CD4-positive, alpha-beta T cell treated with Interleukin-6 for 4 hours (primary cell): Measurements from ENCODE around the gene SAMD14.

Source experiments
- DNase-seq: peaks from one replicate; pipeline ENCODE4 v3.0.0-alpha.2; 2020; ENCODE audit warnings: mixed read lengths

Gene SAMD14

DNA sequence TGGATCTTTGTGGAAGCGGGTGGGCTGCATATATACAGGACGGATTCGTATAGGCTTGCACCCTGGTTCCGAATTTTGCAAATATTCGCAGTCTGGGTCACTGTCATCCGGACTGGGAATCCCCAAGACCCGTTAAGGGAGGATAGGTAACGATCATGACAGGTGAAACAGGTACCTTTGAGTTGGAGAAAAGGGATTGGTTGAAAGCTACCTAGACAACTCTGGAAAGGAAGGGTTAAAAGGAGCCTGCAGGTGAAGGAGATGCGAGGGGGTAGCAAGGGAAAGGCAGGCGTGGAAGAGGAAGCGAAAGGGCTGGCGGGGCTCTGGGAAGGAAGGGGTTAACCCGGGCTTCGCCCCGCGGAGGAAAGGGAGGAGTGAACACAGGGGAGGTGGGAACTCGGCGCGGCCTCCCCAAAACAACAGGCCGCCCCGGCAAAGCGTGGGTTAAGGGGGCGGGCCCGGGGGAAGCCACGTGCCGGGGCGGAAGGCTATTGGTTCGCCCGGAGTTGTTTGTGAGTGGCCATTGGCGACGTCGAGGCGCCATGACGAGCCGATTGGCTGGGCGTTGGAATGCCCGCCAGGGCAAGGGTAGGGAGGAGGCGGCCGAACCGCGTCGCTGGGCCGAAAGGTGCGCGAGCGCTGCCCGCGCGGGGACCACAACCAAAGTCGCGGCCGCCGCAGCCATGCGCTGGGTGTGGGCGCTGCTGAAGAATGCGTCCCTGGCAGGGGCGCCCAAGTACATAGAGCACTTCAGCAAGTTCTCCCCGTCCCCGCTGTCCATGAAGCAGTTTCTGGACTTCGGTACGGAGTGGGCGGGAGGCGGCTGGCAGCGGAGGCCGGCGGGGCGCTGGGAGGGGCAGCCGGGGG is 35.0 kb downstream of the SAMD14 start, which contains the start of gene PDK2:
Gene PDK2 (plus strand): TSS at position 599 of the 867 bp plus-strand sequence. CDS start 85 bp downstream, at position 684.
- DNase-seq: peak; percentile 97

DNA sequence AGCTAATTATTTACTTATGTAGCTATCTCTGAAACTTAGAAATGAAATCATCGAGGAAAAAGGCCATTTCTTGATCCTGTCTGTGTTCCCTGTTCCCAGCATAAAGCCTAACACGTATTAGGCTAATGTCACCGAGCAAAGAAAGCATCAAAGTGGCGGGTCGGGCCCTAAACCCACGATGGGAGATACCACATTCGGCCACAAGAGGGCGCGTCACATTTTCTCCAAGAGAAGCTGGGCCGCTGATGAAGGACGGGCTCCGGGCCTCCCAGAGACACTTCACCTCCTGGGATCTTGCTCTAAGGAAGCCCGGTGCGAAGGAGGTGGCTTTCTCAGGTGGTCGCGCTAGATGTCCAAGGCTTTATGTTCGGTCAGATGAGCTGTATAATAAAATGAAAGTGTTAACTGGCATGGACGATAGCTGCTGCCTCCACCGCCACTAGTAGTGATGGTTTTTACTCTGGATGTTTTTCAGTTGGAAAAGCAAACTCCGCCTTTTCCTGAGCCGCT is 35.7 kb downstream of the SAMD14 start:
- DNase-seq: peak; percentile 94

GRCh38 chr17:50093807-50094206 is 36.2 kb downstream of the SAMD14 start:
- no peak for DNase-seq

DNA sequence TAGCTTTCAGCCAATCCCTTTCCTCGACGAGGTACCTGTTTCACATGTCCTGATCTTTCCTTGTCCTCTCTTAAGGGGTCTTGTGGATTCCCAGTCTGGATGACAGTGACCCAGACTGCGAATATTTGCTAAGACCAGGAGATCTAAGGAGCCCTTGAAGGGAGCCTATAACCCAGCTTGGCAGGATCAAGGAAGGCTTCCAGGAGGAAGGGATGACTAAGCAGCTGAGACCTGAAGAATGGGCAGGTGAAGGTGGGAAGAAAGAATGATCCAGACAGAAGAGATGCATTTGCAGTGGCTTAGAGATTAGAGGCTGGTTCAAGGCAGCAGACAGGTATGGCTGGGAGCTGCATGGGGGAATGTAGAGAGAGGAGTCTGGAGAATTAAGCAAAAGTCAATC is 36.7 kb downstream of the SAMD14 start:
- no peak for DNase-seq

DNA sequence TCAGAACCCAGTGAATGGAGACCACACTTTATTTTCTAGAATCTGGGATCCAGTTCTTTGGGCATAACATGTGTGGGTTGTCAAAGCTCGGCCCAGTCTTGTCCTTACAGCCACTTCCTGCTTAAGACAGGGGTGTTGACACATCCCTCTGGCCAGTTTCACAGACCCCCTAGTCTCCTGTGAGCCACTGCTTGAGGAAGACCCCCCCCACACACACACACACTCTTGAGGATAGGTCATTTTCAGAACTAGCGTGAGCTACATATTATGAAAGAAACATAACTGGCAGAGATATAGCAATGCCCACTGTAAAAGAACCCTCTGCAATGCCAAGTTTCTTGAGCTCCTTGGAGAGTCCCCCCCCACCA is 38.1 kb downstream of the SAMD14 start:
- no peak for DNase-seq

DNA sequence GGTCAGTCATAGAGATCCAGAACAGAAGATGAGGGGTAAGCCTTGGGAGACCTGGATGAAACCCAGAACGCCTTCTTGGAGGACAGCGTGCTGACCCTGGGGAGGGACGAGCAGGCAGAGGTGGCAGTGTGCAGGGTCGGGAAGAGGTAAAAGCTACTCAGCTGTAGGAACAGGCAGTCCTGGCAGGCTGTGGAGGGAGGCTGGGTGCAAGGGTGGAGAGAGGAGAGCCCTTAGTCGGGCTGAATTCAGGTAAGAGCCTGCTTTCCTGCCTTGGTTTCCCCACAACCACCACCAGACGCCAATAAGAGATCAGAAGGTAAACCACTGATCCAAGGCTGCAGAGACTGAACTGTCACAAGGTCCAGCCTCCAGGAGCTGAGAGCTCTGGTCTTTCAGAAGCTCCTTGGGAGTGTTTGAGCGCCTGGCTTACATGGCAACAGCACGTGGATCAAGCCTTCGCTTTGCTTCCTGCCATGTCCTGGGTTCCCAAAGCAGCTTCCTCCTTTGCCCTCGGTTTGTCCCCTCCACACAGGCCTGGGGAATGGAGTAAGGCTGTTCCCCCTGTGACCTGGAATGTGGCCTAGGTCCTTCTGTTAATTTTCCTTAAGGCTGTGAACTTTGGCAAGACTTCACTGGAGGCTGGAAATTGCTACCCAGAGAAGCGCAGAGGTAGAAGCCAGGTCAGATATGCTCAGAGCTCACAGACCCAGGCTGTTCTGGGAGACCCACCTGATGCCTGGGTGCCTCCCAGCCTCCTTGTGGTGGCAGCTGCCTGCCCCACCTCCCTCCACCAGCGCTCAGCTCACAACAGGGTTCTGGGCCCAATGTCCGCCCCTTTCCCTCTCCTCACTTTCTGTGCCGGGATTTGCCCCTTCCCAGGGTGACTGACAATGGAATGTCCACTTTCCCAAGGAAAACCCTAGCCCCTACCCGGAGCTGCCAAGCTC is 38.7 kb downstream of the SAMD14 start:
- DNase-seq: no peak

DNA sequence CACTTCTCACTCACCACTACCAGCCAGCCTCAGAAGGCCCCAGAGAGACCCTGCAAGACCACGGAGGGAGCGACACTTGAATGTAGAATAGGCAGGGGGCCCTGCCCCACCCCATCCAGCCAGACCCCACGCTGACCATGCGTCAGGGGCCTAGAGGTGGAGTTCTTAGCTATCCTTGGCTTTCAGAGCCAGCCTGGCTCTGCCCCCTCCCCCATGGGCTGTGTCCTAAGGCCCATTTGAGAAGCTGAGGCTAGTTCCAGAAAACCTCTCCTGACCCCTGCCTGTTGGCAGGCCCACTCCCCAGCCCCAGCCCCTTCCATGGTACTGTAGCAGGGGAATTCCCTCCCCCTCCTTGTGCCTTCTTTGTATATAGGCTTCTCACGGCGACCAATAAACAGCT is 39.9 kb downstream of the SAMD14 start:
- no peak for DNase-seq

DNA sequence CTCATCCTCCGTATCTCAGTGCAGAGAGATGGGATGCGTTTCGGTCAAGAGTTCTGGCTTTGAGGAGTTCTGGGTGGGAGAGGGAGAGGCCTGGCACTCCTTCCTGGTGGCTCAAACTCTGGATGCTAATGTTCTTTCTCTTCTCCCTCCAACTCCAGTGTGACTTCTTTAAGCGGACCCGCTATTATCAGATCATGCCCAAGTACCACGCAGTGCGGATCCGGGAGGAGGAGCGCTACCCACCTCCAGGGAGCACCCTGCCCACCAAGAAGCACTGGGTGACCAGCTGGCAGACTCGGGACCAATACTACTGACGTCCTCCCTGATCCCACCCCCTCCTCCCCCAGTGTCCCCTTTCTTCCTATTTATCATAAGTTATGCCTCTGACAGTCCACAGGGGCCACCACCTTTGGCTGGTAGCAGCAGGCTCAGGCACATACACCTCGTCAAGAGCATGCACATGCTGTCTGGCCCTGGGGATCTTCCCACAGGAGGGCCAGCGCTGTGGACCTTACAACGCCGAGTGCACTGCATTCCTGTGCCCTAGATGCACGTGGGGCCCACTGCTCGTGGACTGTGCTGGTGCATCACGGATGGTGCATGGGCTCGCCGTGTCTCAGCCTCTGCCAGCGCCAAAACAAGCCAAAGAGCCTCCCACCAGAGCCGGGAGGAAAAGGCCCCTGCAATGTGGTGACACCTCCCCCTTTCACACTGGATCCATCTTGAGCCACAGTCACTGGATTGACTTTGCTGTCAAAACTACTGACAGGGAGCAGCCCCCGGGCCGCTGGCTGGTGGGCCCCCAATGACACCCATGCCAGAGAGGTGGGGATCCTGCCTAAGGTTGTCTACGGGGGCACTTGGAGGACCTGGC is 40.8 kb downstream of the SAMD14 start:
- DNase-seq: no peak

DNA sequence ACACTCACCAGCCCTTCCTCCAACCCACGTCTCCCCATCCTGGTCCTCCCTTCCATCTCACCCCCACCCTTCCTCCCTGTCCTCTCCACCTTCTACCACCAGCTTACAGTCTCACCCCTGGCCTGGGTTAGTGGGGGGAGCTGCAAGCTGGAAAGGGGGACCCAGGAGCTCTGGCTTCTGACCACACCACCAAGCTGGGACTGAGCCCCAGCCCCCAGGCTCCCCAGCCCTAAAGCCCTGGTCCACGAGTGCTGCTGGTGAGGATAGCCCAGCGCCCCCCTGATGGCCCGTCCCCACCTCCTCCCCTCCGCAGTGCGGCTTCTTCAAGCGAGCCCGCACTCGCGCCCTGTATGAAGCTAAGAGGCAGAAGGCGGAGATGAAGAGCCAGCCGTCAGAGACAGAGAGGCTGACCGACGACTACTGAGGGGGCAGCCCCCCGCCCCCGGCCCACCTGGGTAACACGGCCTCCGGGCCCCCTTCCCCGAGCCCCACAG is 42.0 kb downstream of the SAMD14 start:
- DNase-seq: no peak

DNA sequence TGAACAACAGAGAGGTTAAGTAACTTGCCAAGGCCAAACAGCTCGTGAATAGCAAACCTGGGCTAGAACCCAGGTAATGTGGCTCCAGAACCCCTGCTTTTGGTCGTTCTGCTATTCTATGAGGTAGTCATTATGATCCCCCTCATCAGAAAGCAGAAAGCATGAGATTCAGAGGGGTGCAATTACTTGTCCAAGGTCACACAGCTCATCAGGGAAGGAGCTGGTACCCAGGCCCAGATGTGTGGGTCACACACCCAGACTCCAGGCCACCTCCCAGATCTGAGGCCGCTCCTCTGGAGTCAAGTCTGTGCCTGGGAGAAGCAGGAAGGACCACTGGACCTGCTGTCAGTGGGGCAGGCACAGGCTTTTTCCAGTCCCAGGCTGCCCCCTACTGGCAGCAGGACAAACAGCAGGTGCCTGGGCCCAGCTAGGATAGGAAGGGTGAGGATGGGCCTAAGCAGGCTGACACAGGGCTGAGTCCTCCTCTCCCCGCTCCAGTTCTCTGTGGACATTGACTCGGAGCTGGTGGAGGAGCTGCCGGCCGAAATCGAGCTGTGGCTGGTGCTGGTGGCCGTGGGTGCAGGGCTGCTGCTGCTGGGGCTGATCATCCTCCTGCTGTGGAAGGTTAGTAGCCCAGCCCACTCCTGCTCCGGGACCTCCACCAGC is 42.6 kb downstream of the SAMD14 start:
- DNase-seq: peak; percentile 81

GRCh38 chr17:50081757-50082156 is 48.2 kb downstream of the SAMD14 start:
- no peak for DNase-seq

GRCh38 chr17:50080827-50081226 is 49.1 kb downstream of the SAMD14 start:
- DNase-seq: no peak

DNA sequence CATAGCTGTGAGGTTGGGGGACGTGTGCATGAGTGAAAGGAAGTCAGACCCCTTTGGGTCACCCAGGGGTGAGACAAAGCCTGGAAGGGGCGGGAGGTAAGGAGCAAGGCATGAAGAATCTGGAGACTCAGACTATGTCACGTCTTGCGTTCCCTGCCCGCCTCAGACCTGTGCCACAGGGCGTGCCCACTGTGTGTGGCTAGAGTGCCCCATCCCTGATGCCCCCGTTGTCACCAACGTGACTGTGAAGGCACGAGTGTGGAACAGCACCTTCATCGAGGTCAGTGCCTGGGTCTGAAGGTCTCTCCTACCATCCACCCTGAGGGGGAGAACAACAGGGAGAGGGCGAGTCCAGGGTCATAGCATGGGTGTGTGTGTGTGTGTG is 49.9 kb downstream of the SAMD14 start:
- no peak for DNase-seq

DNA sequence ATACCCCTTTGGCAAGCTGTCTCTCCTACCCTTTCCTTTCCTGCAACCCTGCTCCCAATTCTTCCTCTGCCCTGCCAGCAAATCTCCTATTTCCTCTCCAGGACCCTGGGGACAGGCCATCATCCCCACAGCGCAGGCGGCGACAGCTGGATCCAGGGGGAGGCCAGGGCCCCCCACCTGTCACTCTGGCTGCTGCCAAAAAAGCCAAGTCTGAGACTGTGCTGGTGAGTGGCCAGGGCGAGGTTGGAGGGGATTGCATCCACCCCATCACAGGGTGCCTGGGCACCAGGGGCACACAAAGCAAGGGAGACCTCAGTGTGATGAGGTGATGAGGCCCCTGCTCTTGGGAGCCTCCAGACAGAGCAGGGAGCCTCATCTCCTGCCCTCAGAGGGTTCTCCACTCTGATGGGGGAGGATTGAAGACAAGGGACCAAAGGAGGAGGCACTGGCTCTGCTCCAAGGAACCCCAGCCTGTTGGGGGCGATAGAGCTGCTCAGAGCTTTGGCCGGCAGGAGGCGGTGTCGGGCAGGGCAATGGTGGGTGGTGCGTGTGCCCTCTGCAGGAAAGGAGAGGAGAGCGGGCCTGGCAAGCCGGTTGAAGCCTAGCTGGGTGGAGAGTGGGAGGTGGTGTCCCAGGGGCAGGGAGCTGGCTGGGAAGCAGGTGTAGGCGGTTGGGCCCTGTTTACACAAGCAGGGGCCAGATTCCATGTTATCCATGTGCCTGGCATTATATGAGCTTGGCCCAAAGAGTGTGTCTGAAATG is 50.4 kb downstream of the SAMD14 start:
- DNase-seq: peak; percentile 17

GRCh38 chr17:50078430-50078829 is 51.5 kb downstream of the SAMD14 start:
- DNase-seq: no peak

GRCh38 chr17:50076591-50077235 is 53.2 kb downstream of the SAMD14 start:
- DNase-seq: no peak

GRCh38 chr17:50076221-50076590 is 53.8 kb downstream of the SAMD14 start:
- DNase-seq: no peak

- DNase-seq: no peak
Measured at GRCh38 chr17:50075446-50076032, 54.4 kb downstream of the SAMD14 start.

DNA sequence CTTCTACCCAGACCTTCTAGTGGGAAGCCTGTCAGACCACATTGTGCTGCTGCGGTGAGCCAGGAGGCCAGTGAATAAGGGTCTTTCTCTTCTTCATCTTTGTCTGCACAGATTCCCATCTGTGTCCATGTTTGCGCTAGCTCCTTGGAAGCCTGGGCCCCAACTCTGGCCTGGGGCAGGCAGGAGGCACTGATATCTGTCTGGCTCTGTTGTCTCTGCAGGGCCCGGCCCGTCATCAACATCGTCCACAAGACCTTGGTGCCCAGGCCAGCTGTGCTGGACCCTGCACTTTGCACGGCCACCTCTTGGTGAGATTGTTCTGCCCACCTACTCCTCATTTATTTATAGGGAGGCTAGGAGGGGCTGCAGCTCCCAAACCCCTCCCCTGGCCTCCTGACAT is 55.7 kb downstream of the SAMD14 start:
- no peak for DNase-seq

GRCh38 chr17:50072925-50073324 is 57.0 kb downstream of the SAMD14 start:
- DNase-seq: no peak
